KMS-11 (cell line): Measurements from ENCODE around the gene FREM2.

ENCODE experiments used
- H2AFZ ChIP-seq: fragments of 200-600 bp; sonication (generic); 2 replicates; pipeline ENCODE4 v1.6.1; 2016; ENCODE audit warnings: antibody characterized with exemption, mixed run types, low read depth
- H3K27ac ChIP-seq: fragments of 200-600 bp; sonication (generic); 2 replicates; pipeline ENCODE4 v1.6.1; 2016; ENCODE audit warnings: mild to moderate bottlenecking, mixed run types
- H3K27me3 ChIP-seq: fragments of 200-600 bp; sonication (generic); 2 replicates; pipeline ENCODE4 v1.6.1; 2017; ENCODE audit warnings: mild to moderate bottlenecking, low read depth, mixed run types, moderate library complexity; ENCODE audit not compliant: insufficient read depth
- H3K36me3 ChIP-seq: fragments of 200-600 bp; sonication (generic); 2 replicates; pipeline ENCODE4 v1.6.1; 2017; ENCODE audit warnings: mild to moderate bottlenecking, mixed run types; ENCODE audit not compliant: insufficient read depth
- H3K4me1 ChIP-seq: fragments of 200-600 bp; sonication (generic); 2 replicates; pipeline ENCODE4 v1.6.1; 2016; ENCODE audit warnings: mild to moderate bottlenecking, low read depth, mixed run types; ENCODE audit not compliant: poor library complexity, severe bottlenecking
- H3K4me2 ChIP-seq: fragments of 200-600 bp; sonication (generic); 2 replicates; pipeline ENCODE4 v1.7.0; 2016; ENCODE audit warnings: mild to moderate bottlenecking, mixed run types
- H3K4me3 ChIP-seq: fragments of 200-600 bp; sonication (generic); IDR thresholded peaks from 2 replicates; pipeline ENCODE4 v1.6.1; 2017; ENCODE audit warnings: low read depth, low read length, mixed read lengths; ENCODE audit not compliant: insufficient read depth
- H3K79me2 ChIP-seq: fragments of 200-600 bp; sonication (generic); 2 replicates; pipeline ENCODE4 v1.6.1; 2016; ENCODE audit warnings: low read depth, mixed run types; ENCODE audit not compliant: insufficient read depth
- H3K9ac ChIP-seq: fragments of 200-600 bp; sonication (generic); 2 replicates; pipeline ENCODE4 v1.6.1; 2016; ENCODE audit warnings: mild to moderate bottlenecking, mixed run types
- H4K20me1 ChIP-seq: fragments of 200-600 bp; sonication (generic); 2 replicates; pipeline ENCODE4 v1.6.1; 2016; ENCODE audit warnings: mild to moderate bottlenecking, mixed run types; ENCODE audit not compliant: insufficient read depth
- CTCF ChIP-seq: fragments of 200-600 bp; sonication (generic); conservative IDR thresholded peaks from 2 replicates; pipeline ENCODE4 v1.6.1; 2017; ENCODE audit warnings: low read depth, mild to moderate bottlenecking, antibody characterized with exemption, low read length, moderate library complexity, mixed read lengths

Gene FREM2

GRCh38 chr13:38830442-38831045 lies 143.7 kb downstream of the FREM2 start:
- Histone ChIP-seq H3K9ac (no peak overlapping the region), H3K4me3 (no peak overlapping the region), H3K79me2 (no peaks in the 10 kb centered on the region), H2AFZ (no peak overlapping the region), H3K4me2 (no peak overlapping the region), H3K36me3 (no peaks in the 10 kb centered on the region), H3K4me1 (no peaks in the 10 kb centered on the region), H3K27me3 (no peaks in the 10 kb centered on the region), H4K20me1 (no peaks in the 10 kb centered on the region), H3K27ac (no peak overlapping the region)
- no peak for TF ChIP-seq CTCF

GRCh38 chr13:38844581-38844980 lies 157.7 kb downstream of the FREM2 start:
- H3K27ac ChIP-seq = no peak overlapping the region
- H3K4me3 ChIP-seq = no peak overlapping the region
- no peaks in the 10 kb centered on the region for H3K36me3 ChIP-seq
- H3K4me1 ChIP-seq = no peaks in the 10 kb centered on the region
- H3K79me2 ChIP-seq = no peaks in the 10 kb centered on the region
- no peaks in the 10 kb centered on the region for H3K27me3 ChIP-seq
- no peak overlapping the region for H2AFZ ChIP-seq
- no peak overlapping the region for H3K4me2 ChIP-seq
- no peaks in the 10 kb centered on the region for H4K20me1 ChIP-seq
- no peak overlapping the region for H3K9ac ChIP-seq
- no peak for TF ChIP-seq CTCF

- Histone ChIP-seq H3K79me2 (no peaks in the 10 kb centered on the region), H2AFZ (no peak overlapping the region), H3K9ac (no peak overlapping the region), H4K20me1 (no peaks in the 10 kb centered on the region), H3K4me1 (no peaks in the 10 kb centered on the region), H3K4me2 (no peak overlapping the region), H3K27ac (no peak overlapping the region), H3K36me3 (no peaks in the 10 kb centered on the region), H3K27me3 (no peaks in the 10 kb centered on the region), H3K4me3 (no peak overlapping the region)
- no peak for TF ChIP-seq CTCF
These were observed 161.5 kb downstream of the FREM2 start for GRCh38 chr13:38848360-38848759.

- no peaks in the 10 kb centered on the region for H3K79me2 ChIP-seq
- no peak overlapping the region for H3K4me3 ChIP-seq
- H3K27me3 ChIP-seq = no peaks in the 10 kb centered on the region
- H3K36me3 ChIP-seq = no peaks in the 10 kb centered on the region
- H3K9ac ChIP-seq = no peak overlapping the region
- TF ChIP-seq CTCF = no peak
- no peaks in the 10 kb centered on the region for H3K4me1 ChIP-seq
- no peaks in the 10 kb centered on the region for H4K20me1 ChIP-seq
- no peak overlapping the region for H2AFZ ChIP-seq
- H3K27ac ChIP-seq = no peak overlapping the region
- no peak overlapping the region for H3K4me2 ChIP-seq
These were observed 162.4 kb downstream of the FREM2 start for GRCh38 chr13:38849315-38849714.
